Measurements from ENCODE around the gene AP1S1. TPM values are rescaled to one million over a fixed set of nuclear protein-coding genes. Genes with fewer than 3 reads are reported as not detected.

The AP1S1 gene
- polyA plus RNA-seq, 4 donors, result 62.7 to 134 (median 87.3) TPM

DNA sequence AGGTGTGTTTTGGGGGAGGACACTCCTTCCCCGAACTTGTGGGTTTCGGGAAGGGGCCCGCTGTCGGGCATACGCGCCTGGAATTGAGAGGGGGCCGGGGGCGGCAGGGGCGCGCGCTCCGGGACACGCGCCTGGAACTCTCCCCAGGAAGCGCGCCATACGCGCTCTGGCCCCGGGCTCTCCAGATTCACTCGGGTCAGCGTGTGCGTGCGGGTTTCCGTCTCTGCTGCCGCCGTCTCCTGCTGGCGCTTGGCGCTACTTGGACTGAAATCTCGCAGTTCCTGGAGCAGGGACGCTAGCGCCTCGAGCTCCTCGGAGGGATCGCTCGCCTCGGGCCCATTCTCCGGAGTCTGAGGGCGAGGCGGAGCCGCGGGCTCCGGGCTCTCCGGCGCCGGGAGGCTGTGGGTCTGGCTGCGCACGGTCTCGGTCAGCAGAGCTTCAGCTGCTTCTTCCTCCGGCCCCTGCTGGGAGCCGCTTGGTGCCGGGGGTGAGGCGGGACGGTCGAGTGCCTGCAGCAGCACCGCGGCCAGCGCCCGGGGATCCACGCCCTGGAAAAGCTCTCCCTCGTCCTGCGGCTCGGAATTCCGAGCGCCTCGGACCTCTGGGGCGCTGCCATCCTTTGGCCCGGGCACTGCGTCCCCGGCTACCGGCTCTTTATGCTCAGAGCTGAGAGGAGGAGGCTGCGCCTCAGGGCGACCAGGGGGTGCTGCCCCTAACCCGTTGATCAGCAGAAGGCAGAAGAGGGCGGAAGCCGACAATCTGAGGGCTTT, 10.0 kb downstream of the AP1S1 start:
- H3K27me3 ChIP-seq (ENCODE audit: control insufficient read depth in 3 of 3, insufficient read depth in 3 of 3, low read length in 3 of 3), result peaks cover 0 to 66% (median 35%) of the 10 kb centered on the region in 3 donors

DNA sequence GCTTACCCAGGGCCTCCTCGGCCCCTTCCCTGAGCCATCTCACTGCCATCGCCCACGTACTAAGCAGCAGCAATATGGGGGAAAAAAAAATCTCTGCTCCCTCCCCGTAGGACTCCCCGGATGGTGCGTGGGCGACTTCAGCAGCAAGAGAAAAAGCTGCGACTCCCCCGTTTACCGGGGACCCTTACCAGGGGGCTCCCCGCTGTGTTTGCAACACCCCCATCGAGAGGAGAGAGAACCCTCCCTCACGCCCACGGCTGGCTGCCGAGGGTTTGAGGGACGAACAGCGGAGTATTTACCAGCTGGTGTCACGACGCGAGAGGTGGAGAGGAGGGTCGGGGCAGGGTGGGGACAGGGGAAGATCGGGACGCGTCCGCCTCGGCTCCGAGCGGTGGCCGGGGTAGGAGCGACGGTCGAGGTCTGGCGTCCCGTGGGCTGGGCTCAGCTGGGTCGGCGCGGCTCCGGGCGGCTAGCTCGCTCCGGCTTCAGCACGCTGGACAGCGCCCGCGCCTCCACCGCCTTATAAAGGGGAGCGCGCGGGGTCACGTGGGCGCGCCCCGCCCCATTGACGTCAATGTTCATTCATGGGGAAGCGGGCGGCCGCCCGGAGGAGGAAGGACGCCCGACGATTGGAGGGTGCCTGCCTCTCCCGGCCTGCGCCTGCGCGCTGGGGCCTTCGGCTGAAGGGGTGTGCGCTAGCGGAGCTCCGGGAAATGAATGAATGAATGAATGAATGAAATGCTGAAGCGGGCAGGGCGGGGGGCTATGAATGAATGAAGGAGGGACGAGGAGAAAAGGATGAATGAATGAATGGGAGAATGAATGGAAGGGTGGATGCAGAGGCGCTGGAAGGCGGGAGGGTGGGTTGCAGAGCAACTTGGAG, 11.0 kb downstream of the AP1S1 start, which contains the start of gene VGF:
VGF (minus strand) TSS at position 495 of the 883 bp plus-strand sequence. CDS start 726 bp downstream, outside the sequence.
- DNase-seq (peak; percentile 91 to 97), FAIRE-seq (no peak)
- H3K9me3 ChIP-seq (ENCODE audit: control insufficient read depth in 2 of 2, insufficient read depth in 1 of 2, low read depth in 1 of 2, low read length in 1 of 2), result no peaks in the 10 kb centered on the region
- H3K27me3 ChIP-seq (ENCODE audit: control insufficient read depth in 3 of 3, insufficient read depth in 3 of 3, low read length in 3 of 3), result peaks cover 2 to 76% (median 40%) of the 10 kb centered on the region in 3 donors
- peak within 1 kb of the TSS in 1 of 3 donors; percentile 22 for H3K4me3 ChIP-seq (ENCODE audit: low read depth in 1 of 3, low read length in 3 of 3)
- WGBS, 3 donors, result 2 to 4% (median 3%) methylated on average over 69 to 74 of the region's 74 CpGs
- peaks cover 0 to 18% (median 2%) of the 10 kb centered on the region in 3 donors for H3K36me3 ChIP-seq (ENCODE audit: control insufficient read depth in 3 of 3, insufficient read depth in 2 of 3, low read depth in 1 of 3, low read length in 3 of 3)
- peaks cover 8 to 36% (median 18%) of the 10 kb centered on the region in 3 donors for H3K4me1 ChIP-seq (ENCODE audit: control insufficient read depth in 3 of 3, insufficient read depth in 2 of 3, low read depth in 1 of 3, low read length in 2 of 3)
- H3K27ac ChIP-seq (ENCODE audit: low read depth in 1 of 3, low read length in 2 of 3), result no peak within 1 kb of the TSS

More for the DNA sequence above, 10.0 kb downstream of the AP1S1 start:
- peak in 1 of 2 donors; percentile 56 for DNase-seq
- FAIRE-seq, result no peak
- WGBS, 3 donors, result 2 to 4% (median 3%) methylated on average over 47 to 75 of the region's 75 CpGs
- Histone ChIP-seq H3K4me1 (ENCODE audit: control insufficient read depth in 3 of 3, insufficient read depth in 2 of 3, low read depth in 1 of 3, low read length in 2 of 3) (peaks cover 8 to 32% (median 18%) of the 10 kb centered on the region in 3 donors), H3K9me3 (ENCODE audit: control insufficient read depth in 2 of 2, insufficient read depth in 1 of 2, low read depth in 1 of 2, low read length in 1 of 2) (no peaks in the 10 kb centered on the region), H3K4me3 (ENCODE audit: low read depth in 1 of 3, low read length in 3 of 3) (peak overlapping the region in 1 of 3 donors; percentile 22), H3K27ac (ENCODE audit: low read depth in 1 of 3, low read length in 2 of 3) (no peak overlapping the region), H3K36me3 (ENCODE audit: control insufficient read depth in 3 of 3, insufficient read depth in 2 of 3, low read depth in 1 of 3, low read length in 3 of 3) (peaks cover 2 to 28% (median 8%) of the 10 kb centered on the region in 3 donors)

DNA sequence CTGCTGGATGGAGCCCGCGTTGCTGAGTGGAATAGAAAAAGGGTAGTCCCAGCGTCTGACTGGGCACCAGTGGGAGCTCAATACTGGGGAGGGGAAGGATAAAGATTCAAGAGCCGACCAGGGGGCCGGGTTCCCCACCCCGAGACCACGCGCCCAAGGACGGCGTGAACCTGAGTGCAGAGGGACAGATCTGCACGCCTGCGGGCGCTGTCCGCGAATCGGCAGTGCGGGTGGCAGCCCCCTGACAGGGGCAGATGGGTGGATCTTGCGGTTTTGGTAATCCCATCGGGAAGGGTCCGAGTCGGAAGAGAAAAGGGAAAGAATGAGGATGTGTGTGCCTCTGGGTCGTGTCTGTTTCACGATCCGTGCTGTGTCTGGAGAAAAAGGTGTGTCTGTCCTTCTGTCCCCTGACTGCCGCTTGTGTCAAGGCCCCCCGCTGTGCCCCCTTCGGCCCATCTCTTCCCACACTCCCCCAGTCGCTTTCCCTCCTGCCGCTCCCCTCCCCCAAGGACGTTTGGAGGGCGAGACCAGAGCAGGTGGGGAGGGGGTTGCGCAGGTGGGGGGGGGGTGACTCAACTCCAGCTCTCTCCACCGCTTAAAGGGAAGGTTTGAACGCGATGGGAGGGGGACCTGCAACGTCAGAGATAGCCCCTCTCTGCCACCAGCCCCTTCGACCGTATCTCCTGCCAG, 11.8 kb downstream of the AP1S1 start:
- Histone ChIP-seq H3K36me3 (ENCODE audit: control insufficient read depth in 3 of 3, insufficient read depth in 2 of 3, low read depth in 1 of 3, low read length in 3 of 3) (peaks cover 0 to 12% (median 0%) of the 10 kb centered on the region in 3 donors), H3K27ac (ENCODE audit: low read depth in 1 of 3, low read length in 2 of 3) (no peak overlapping the region), H3K4me3 (ENCODE audit: low read depth in 1 of 3, low read length in 3 of 3) (no peak overlapping the region), H3K9me3 (ENCODE audit: control insufficient read depth in 2 of 2, insufficient read depth in 1 of 2, low read depth in 1 of 2, low read length in 1 of 2) (no peaks in the 10 kb centered on the region), H3K4me1 (ENCODE audit: control insufficient read depth in 3 of 3, insufficient read depth in 2 of 3, low read depth in 1 of 3, low read length in 2 of 3) (peaks cover 8 to 36% (median 18%) of the 10 kb centered on the region in 3 donors), H3K27me3 (ENCODE audit: control insufficient read depth in 3 of 3, insufficient read depth in 3 of 3, low read length in 3 of 3) (peaks cover 2 to 84% (median 48%) of the 10 kb centered on the region in 3 donors)
- WGBS, 3 donors, result 1 to 5% (median 2%) methylated on average over 26 to 38 of the region's 38 CpGs
- FAIRE-seq (no peak), DNase-seq (no peak)

DNA sequence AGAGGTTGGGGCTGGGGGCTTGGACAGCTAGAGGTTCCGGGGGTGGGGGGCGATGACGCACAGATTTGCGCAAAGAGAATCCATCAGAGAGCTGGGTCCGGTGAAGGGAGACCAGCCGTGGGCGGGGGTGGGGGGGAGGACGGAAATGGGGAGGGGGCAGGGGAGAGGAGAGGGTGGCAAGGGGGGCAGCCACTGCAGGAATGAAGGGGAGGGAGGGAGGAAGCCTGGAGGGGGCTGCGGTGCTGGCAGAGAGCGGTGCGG, 12.3 kb downstream of the AP1S1 start:
- WGBS, 3 donors, result 0 to 2% (median 0%) methylated on average over 3 to 11 of the region's 11 CpGs
- Histone ChIP-seq H3K27me3 (ENCODE audit: control insufficient read depth in 3 of 3, insufficient read depth in 3 of 3, low read length in 3 of 3) (peaks cover 3 to 89% (median 52%) of the 10 kb centered on the region in 3 donors), H3K9me3 (ENCODE audit: control insufficient read depth in 2 of 2, insufficient read depth in 1 of 2, low read depth in 1 of 2, low read length in 1 of 2) (no peaks in the 10 kb centered on the region), H3K4me3 (ENCODE audit: low read depth in 1 of 3, low read length in 3 of 3) (no peak overlapping the region), H3K27ac (ENCODE audit: low read depth in 1 of 3, low read length in 2 of 3) (no peak overlapping the region), H3K36me3 (ENCODE audit: control insufficient read depth in 3 of 3, insufficient read depth in 2 of 3, low read depth in 1 of 3, low read length in 3 of 3) (peaks cover 0 to 7% (median 0%) of the 10 kb centered on the region in 3 donors), H3K4me1 (ENCODE audit: control insufficient read depth in 3 of 3, insufficient read depth in 2 of 3, low read depth in 1 of 3, low read length in 2 of 3) (peaks cover 8 to 39% (median 18%) of the 10 kb centered on the region in 3 donors)
- DNase-seq (no peak), FAIRE-seq (no peak)

DNA sequence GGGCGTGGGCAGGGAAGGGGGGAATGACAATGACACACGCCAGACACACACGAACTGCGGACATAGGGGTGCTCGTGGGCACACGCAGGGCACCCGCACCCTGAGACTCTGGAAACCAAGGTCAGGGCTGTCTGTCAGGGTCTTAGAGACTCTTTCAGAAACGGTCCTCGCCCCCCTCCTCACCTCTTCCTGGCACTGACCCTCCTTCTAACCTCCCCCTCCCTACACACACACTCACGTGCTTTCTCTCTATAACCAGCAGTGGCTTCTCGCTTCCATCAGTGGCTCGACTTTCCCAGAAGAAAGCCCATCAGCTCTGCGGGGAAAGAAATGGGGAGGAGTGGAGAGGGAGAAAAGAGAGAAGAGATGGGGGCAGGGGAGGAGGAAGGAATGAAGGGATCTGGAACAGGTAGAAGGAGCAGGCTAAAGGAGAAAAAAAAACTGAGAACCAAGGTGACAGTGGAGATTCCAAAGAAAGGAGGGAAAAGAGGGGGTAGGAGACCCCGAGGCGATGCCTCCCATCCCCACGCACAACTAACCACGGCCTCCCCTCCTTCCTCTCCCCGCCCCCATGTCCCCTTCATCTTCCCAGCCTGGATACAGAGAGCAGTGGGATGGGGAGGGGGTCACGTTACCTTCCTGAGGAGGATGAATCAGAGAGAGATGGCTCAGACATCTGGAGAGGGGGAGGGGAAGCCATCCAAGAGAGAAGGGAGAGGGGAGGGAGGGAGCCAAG, 12.8 kb downstream of the AP1S1 start:
- Histone ChIP-seq H3K27ac (ENCODE audit: low read depth in 1 of 3, low read length in 2 of 3) (no peak overlapping the region), H3K4me1 (ENCODE audit: control insufficient read depth in 3 of 3, insufficient read depth in 2 of 3, low read depth in 1 of 3, low read length in 2 of 3) (peaks cover 8 to 44% (median 18%) of the 10 kb centered on the region in 3 donors), H3K27me3 (ENCODE audit: control insufficient read depth in 3 of 3, insufficient read depth in 3 of 3, low read length in 3 of 3) (peaks cover 8 to 94% (median 57%) of the 10 kb centered on the region in 3 donors), H3K9me3 (ENCODE audit: control insufficient read depth in 2 of 2, insufficient read depth in 1 of 2, low read depth in 1 of 2, low read length in 1 of 2) (no peaks in the 10 kb centered on the region), H3K4me3 (ENCODE audit: low read depth in 1 of 3, low read length in 3 of 3) (no peak overlapping the region), H3K36me3 (ENCODE audit: control insufficient read depth in 3 of 3, insufficient read depth in 2 of 3, low read depth in 1 of 3, low read length in 3 of 3) (peaks cover 0 to 3% (median 0%) of the 10 kb centered on the region in 3 donors)
- 0 to 2% (median 1%) methylated on average over 18 to 19 of the region's 19 CpGs for WGBS, 3 donors
- DNase-seq (no peak), FAIRE-seq (no peak)

DNA sequence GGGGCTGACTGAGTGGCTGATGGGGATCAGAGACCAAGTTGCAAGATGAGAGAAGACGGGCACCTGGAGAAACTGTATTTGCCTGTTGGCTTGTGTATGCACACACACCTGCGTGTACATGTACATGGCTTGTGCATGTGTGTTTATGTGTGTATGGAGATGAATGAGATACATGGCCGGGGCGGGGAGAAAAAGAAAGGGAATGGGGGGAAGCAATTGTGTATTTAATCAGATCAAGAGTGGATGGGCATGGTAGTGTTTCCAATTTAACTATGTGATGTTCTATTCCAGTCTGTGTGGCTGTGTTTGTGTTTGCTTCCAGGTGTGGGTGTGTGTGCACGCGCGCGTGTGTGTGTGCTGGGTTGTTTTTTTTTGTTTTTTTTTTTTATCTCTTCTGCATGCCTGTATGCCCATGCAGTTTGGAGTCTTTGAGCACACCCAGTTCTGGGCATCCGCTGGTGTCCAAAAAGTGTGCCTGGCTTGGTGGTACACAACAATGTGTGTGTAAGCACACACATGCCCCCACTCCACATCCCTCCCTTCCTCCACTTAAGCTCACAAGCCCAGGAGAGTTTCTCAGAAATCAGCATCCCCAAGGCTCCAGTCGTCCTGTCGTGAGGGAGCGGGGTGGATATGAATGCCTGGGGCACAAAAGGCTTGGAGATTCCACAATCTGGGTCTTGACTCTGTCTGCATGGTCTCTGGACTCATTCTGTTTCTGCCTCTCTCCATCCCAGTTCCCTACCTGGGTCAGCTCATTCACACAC, 13.6 kb downstream of the AP1S1 start:
- DNase-seq (no peak), FAIRE-seq (no peak)
- 5 to 9% (median 7%) methylated on average over 12 of the region's 12 CpGs for WGBS, 3 donors
- Histone ChIP-seq H3K36me3 (ENCODE audit: control insufficient read depth in 3 of 3, insufficient read depth in 2 of 3, low read depth in 1 of 3, low read length in 3 of 3) (no peaks in the 10 kb centered on the region), H3K4me3 (ENCODE audit: low read depth in 1 of 3, low read length in 3 of 3) (no peak overlapping the region), H3K27ac (ENCODE audit: low read depth in 1 of 3, low read length in 2 of 3) (no peak overlapping the region), H3K4me1 (ENCODE audit: control insufficient read depth in 3 of 3, insufficient read depth in 2 of 3, low read depth in 1 of 3, low read length in 2 of 3) (peaks cover 4 to 42% (median 14%) of the 10 kb centered on the region in 3 donors), H3K27me3 (ENCODE audit: control insufficient read depth in 3 of 3, insufficient read depth in 3 of 3, low read length in 3 of 3) (peaks cover 11 to 96% (median 61%) of the 10 kb centered on the region in 3 donors), H3K9me3 (ENCODE audit: control insufficient read depth in 2 of 2, insufficient read depth in 1 of 2, low read depth in 1 of 2, low read length in 1 of 2) (no peaks in the 10 kb centered on the region)

DNA sequence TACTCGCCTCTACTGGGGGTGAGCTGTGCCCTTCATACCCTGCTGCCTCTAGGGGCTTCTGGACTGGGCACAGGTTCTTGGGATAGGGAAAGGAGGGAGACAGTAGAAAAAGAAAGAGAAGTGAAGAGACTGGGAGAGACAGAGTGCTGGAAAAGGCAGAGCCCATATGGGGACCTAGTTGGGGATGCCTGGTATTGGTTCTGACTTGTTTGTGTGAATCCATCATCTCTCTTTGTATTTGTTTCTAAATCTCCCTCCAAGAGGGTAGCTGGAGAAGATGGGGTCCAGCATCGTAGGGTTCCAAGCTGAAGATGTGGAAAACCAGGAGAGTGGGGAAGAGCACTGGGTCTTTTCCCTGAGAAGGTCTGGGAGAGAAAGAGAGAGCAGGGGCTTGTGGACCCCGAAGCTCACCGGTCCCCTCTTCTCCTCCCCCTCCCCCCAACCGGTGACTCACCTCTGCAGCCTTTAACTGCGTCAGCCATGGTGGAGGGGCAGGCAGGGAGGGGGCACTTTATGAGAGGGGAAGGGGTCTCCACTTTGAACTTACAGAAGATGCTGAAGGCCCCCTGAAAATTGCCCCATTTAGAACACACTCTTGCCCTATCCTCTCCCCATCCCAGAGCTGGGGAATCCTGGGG, 14.3 kb downstream of the AP1S1 start:
- DNase-seq (no peak), FAIRE-seq (no peak)
- Histone ChIP-seq H3K9me3 (ENCODE audit: control insufficient read depth in 2 of 2, insufficient read depth in 1 of 2, low read depth in 1 of 2, low read length in 1 of 2) (no peaks in the 10 kb centered on the region), H3K27me3 (ENCODE audit: control insufficient read depth in 3 of 3, insufficient read depth in 3 of 3, low read length in 3 of 3) (peaks cover 11 to 99% (median 67%) of the 10 kb centered on the region in 3 donors), H3K4me1 (ENCODE audit: control insufficient read depth in 3 of 3, insufficient read depth in 2 of 3, low read depth in 1 of 3, low read length in 2 of 3) (peaks cover 2 to 46% (median 14%) of the 10 kb centered on the region in 3 donors), H3K4me3 (ENCODE audit: low read depth in 1 of 3, low read length in 3 of 3) (no peak overlapping the region), H3K27ac (ENCODE audit: low read depth in 1 of 3, low read length in 2 of 3) (no peak overlapping the region), H3K36me3 (ENCODE audit: control insufficient read depth in 3 of 3, insufficient read depth in 2 of 3, low read depth in 1 of 3, low read length in 3 of 3) (no peaks in the 10 kb centered on the region)
- 2 to 3% (median 3%) methylated on average over 6 of the region's 6 CpGs for WGBS, 3 donors
